Measurements from ENCODE around the gene TFAM. TPM values are rescaled to one million over a fixed set of nuclear protein-coding genes. Genes with fewer than 3 reads are reported as not detected.

Gene TFAM
- total RNA-seq, 1 experiment from 2014 or later = 57.6 TPM

DNA sequence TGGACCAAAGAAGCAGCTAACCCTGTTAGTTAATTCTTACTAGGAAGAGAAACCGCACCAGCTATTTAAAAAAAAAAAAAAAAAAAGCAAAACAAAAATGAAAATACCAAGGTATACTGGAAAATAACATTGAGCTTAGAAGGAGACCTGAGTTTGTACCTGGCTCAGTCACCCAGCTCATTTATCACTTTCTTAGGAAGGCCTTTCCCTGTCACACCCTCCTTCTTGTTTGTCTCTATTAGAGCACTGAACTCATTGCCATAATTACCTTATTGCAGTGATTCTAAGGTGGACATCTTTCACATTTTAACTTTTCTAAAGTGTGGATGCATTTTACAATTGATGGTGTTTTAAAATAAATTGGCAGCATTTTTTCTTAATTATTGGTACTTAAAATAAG, 26.3 kb upstream of the TFAM start:
- H3K9ac ChIP-seq (ENCODE audit: low read length) = no peak overlapping the region
- H3K4me3 ChIP-seq (replicated peaks in 1 of 2; ENCODE audit: low read depth in 1 of 2, low read length in 2 of 2) = no peak overlapping the region
- no peak overlapping the region for H3K27ac ChIP-seq (ENCODE audit: low read depth, low read length)
- no peaks in the 10 kb centered on the region for H3K4me1 ChIP-seq (ENCODE audit: control insufficient read depth in 1 of 2, insufficient read depth in 2 of 2, low read length in 2 of 2)
- POLR2A ChIA-PET = interaction anchor here (0.6 kb wide), 1 partner anchor 16 kb away, joined by 5 read pairs; no protein-coding TSS in a partner anchor
- no peaks in the 10 kb centered on the region for H3K9me2 ChIP-seq (ENCODE audit: insufficient read depth)
- H3K36me3 ChIP-seq (ENCODE audit: control insufficient read depth in 1 of 2, insufficient read depth in 2 of 2, low read length in 2 of 2) = 0 out of 4 replicates have a peak, but pooled peaks cover 0 to 2% of the 10 kb centered on the region in 2 experiments
- H3K4me2 ChIP-seq (ENCODE audit: low read length) = no peak overlapping the region
- H4K20me1 ChIP-seq (ENCODE audit: insufficient read depth) = 0 out of 2 replicates have a peak, but pooled peaks cover 8% of the 10 kb centered on the region
- no peak for DNase-seq (ENCODE audit: low read depth, low spot score)
- no TSS peak for BruUV-seq (replicated peaks)
- no peaks in the 10 kb centered on the region for H3K9me3 ChIP-seq (ENCODE audit: control insufficient read depth in 1 of 2, insufficient read depth in 1 of 2, low read depth in 1 of 2, low read length in 2 of 2)
- no peak overlapping the region for H2AFZ ChIP-seq (ENCODE audit: low read depth, low read length, poor library complexity, severe bottlenecking)
- H3K79me2 ChIP-seq (ENCODE audit: insufficient read depth, low read length) = peaks cover 8% of the 10 kb centered on the region
- CTCF ChIA-PET = no interaction called here
- RAD21 ChIA-PET (ENCODE audit: low non-redundant PET in 1 of 2, low total read pairs in 2 of 2, uncharacterized antibody in 2 of 2, unreplicated experiment in 2 of 2) = no interaction called here
- intact Hi-C loops (cut with micrococcal nuclease) = no loop called here
- H3K27me3 ChIP-seq (ENCODE audit: insufficient read depth, low read length) = no peaks in the 10 kb centered on the region
- TF ChIP-seq, protein P1, sequence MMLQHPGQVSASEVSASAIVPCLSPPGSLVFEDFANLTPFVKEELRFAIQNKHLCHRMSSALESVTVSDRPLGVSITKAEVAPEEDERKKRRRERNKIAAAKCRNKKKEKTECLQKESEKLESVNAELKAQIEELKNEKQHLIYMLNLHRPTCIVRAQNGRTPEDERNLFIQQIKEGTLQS (IDR thresholded peaks at IDR 0.05) = no peak
- TF ChIP-seq TCF7L2 (IDR thresholded peaks at IDR 0.05; ENCODE audit: borderline replicate concordance, extremely low read depth, insufficient read depth, insufficient read length) = no peak
- TF ChIP-seq ELF1 (IDR thresholded peaks at IDR 0.05; ENCODE audit: borderline replicate concordance, low read depth) = no peak
- no peak for TF ChIP-seq FOSL1 (IDR thresholded peaks at IDR 0.05; ENCODE audit: low read depth)
- TF ChIP-seq CBX3 (IDR thresholded peaks at IDR 0.05; ENCODE audit: low read depth) = no peak
- TF ChIP-seq CEBPB (IDR thresholded peaks at IDR 0.05; ENCODE audit: low read depth) = no peak
- no peak for TF ChIP-seq ZNF274 (IDR thresholded peaks at IDR 0.05; ENCODE audit: low read depth, low read length)
- no peak for TF ChIP-seq EZH2phosphoT487 (IDR thresholded peaks at IDR 0.05; ENCODE audit: borderline replicate concordance)
- no peak for TF ChIP-seq ZBTB33 (IDR thresholded peaks at IDR 0.05; ENCODE audit: extremely low read depth, insufficient replicate concordance, low read length)
- TF ChIP-seq RAD21 (IDR thresholded peaks at IDR 0.05; ENCODE audit: low read depth) = no peak
- no peak for TF ChIP-seq EZH2 (IDR thresholded peaks at IDR 0.05)
- no peak for ATAC-seq

Measured in HCT116 (cell line).